ENCODE measurements around the gene RASA4. TPM values are rescaled to one million over a fixed set of nuclear protein-coding genes. Genes with fewer than 3 reads are reported as not detected.
"Not testable (repeated sequence)": the region's sequence is repeated elsewhere in the genome, so short reads cannot be mapped to it uniquely, and the experiment has no call there.

Gene RASA4
- total RNA-seq, 1 donor from 2014 or later, result 52.8 TPM

GRCh38 chr7:102542771-102543170 is 73.8 kb downstream of the RASA4 start:
- H3K4me3 Mint-ChIP-seq; intact Hi-C loops (cut with micrococcal nuclease); H3K27me3 Mint-ChIP-seq; H3K27ac Mint-ChIP-seq; H3K36me3 Mint-ChIP-seq (ENCODE audit: low read depth); H3K4me1 Mint-ChIP-seq; H3K9me3 Mint-ChIP-seq: not testable (repeated sequence)
- DNase-seq, result peak; percentile 43

DNA sequence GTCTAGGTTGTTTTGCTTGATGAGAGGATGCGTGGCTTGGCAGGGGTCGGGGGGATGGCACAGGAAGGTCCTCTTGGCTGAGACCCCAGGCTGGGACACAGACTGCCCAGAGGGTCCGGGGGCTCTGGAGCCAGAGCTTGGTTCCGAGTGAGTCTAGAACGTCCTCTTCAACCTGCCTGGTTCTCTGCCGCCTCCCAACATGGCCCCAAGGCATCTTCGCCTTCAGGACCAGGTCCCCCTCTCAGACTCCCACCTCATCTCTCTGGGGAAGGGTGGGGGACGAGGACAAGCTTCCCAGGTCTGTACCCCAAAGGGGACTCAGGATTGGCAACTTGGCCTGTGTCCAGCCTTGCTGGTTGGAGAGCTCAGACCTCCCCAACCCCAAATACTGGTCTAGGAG is 74.5 kb downstream of the RASA4 start:
- H3K27ac Mint-ChIP-seq; intact Hi-C loops (cut with micrococcal nuclease); H3K27me3 Mint-ChIP-seq; H3K36me3 Mint-ChIP-seq (ENCODE audit: low read depth); H3K9me3 Mint-ChIP-seq; H3K4me1 Mint-ChIP-seq; H3K4me3 Mint-ChIP-seq: not testable (repeated sequence)
- DNase-seq, result peak; percentile 34

- H3K27ac Mint-ChIP-seq; H3K36me3 Mint-ChIP-seq (ENCODE audit: low read depth); H3K4me3 Mint-ChIP-seq; intact Hi-C loops (cut with micrococcal nuclease); H3K9me3 Mint-ChIP-seq; H3K27me3 Mint-ChIP-seq; H3K4me1 Mint-ChIP-seq: not testable (repeated sequence)
- peak; percentile 29 for DNase-seq
Observed at GRCh38 chr7:102540604-102541003, 76.0 kb downstream of the RASA4 start.

DNA sequence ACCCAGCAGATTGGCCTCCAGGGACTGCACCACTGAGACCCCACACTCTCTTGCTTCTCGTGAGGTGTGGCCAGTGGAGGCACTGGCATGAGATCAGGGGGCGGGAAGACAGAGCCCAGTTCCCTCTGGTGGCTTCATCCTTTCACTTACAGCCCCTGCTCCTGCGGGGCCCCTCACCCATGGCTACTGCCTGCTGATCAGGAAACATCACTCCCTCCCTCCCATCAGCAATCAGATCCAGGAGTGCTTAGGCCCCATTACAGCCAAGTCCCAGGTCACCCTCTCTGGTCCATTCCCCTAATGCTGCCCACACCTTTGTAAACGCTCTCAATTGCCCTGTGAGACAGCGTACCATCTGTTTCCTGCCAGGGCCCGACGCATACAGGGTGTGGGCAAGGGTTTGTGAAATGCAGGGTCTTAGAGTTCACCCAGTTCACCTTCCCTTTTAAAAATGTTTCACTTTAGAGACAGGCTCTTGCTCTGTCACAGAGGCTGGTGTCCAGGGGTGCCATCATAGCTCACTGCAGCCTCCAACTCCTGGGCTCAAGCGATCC is 81.4 kb downstream of the RASA4 start:
- H3K27me3 Mint-ChIP-seq; H3K36me3 Mint-ChIP-seq (ENCODE audit: low read depth); H3K27ac Mint-ChIP-seq; intact Hi-C loops (cut with micrococcal nuclease); H3K9me3 Mint-ChIP-seq; H3K4me1 Mint-ChIP-seq; H3K4me3 Mint-ChIP-seq: not testable (repeated sequence)
- DNase-seq, result peak; percentile 51

DNA sequence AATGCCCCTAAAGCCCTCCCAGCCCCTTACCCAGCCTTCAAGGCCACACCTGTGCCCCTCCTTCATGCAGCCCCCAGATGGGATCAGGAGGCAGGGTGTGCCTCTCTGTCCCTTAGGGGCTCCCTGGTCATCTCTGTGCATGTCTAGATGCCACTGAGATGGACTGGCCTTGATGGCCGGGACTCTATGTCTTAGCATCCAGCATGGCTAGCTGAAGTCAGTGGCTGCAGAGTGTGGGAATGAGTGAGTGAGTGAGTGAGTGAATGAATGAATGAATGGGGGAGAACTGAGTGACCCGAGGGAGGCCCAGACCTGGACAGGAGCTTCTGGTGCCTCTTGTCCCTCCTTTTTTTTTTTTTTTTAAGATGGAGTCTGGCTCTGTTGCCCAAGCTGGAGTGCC is 84.4 kb downstream of the RASA4 start:
- H3K27ac Mint-ChIP-seq; H3K9me3 Mint-ChIP-seq; H3K4me1 Mint-ChIP-seq; H3K4me3 Mint-ChIP-seq; H3K27me3 Mint-ChIP-seq; H3K36me3 Mint-ChIP-seq (ENCODE audit: low read depth); intact Hi-C loops (cut with micrococcal nuclease): not testable (repeated sequence)
- peak; percentile 47 for DNase-seq

GRCh38 chr7:102531583-102531982 is 85.0 kb downstream of the RASA4 start:
- H3K9me3 Mint-ChIP-seq; H3K4me1 Mint-ChIP-seq; H3K4me3 Mint-ChIP-seq; intact Hi-C loops (cut with micrococcal nuclease); H3K36me3 Mint-ChIP-seq (ENCODE audit: low read depth); H3K27me3 Mint-ChIP-seq; H3K27ac Mint-ChIP-seq: not testable (repeated sequence)
- DNase-seq, result peak; percentile 36

GRCh38 chr7:102527822-102528793 is 88.4 kb downstream of the RASA4 start:
- intact Hi-C loops (cut with micrococcal nuclease); H3K27ac Mint-ChIP-seq; H3K4me1 Mint-ChIP-seq; H3K9me3 Mint-ChIP-seq; H3K4me3 Mint-ChIP-seq; H3K27me3 Mint-ChIP-seq; H3K36me3 Mint-ChIP-seq (ENCODE audit: low read depth): not testable (repeated sequence)
- DNase-seq, result peak; percentile 53

- H3K9me3 Mint-ChIP-seq; intact Hi-C loops (cut with micrococcal nuclease): not testable (repeated sequence)
Observed at GRCh38 chr7:102527182-102527581, 89.4 kb downstream of the RASA4 start.

GRCh38 chr7:102524803-102525202 is 91.8 kb downstream of the RASA4 start:
- H3K36me3 Mint-ChIP-seq (ENCODE audit: low read depth); H3K4me1 Mint-ChIP-seq; H3K9me3 Mint-ChIP-seq; H3K27me3 Mint-ChIP-seq; intact Hi-C loops (cut with micrococcal nuclease); H3K27ac Mint-ChIP-seq; H3K4me3 Mint-ChIP-seq: not testable (repeated sequence)
- DNase-seq, result peak; percentile 54

More at GRCh38 chr7:102527182-102527581, 89.4 kb downstream of the RASA4 start:
- not testable (repeated sequence) for H3K4me1 Mint-ChIP-seq; H3K27ac Mint-ChIP-seq; H3K4me3 Mint-ChIP-seq; H3K36me3 Mint-ChIP-seq (ENCODE audit: low read depth); H3K27me3 Mint-ChIP-seq
- peak; percentile 33 for DNase-seq

Other genes starting within 250 kb of the RASA4 start
- gene PRKRIP1, start 220.4 kb downstream of the RASA4 start, total RNA-seq, result 26.4 and 31.7 TPM in 2 replicates
- 45.8 and 49.8 TPM in 2 replicates for gene ORAI2, start 183.2 kb downstream of the RASA4 start, total RNA-seq
- 9.9 and 10.9 TPM in 2 replicates for gene ALKBH4, start 151.9 kb downstream of the RASA4 start, total RNA-seq
- 30.5 and 32.4 TPM in 2 replicates for gene LRWD1, start 151.8 kb downstream of the RASA4 start, total RNA-seq
- 46.8 and 50.8 TPM in 2 replicates for gene POLR2J, start 137.8 kb downstream of the RASA4 start, total RNA-seq
- 27.1 and 28.6 TPM in 2 replicates for gene RASA4B, start 99.0 kb downstream of the RASA4 start, total RNA-seq
- gene UPK3BL2, start 73.1 kb downstream of the RASA4 start, total RNA-seq, result 14.1 and 19.2 TPM in 2 replicates
- 0.19 TPM in 1 of 2 replicates, not detected in the other for gene SPDYE2, start 65.5 kb downstream of the RASA4 start, total RNA-seq
- 49.3 and 50.9 TPM in 2 replicates for gene POLR2J3, start 44.2 kb downstream of the RASA4 start, total RNA-seq
- gene UPK3BL1, start 26.0 kb upstream of the RASA4 start, total RNA-seq, result 14.4 and 23.0 TPM in 2 replicates
- gene SPDYE2B, start 33.6 kb upstream of the RASA4 start, total RNA-seq, result not detected in 2 replicates
- 17.8 and 20.2 TPM in 2 replicates for gene POLR2J2, start 54.9 kb upstream of the RASA4 start, total RNA-seq
- 7.9 and 9.3 TPM in 2 replicates for gene FAM185A, start 132.2 kb upstream of the RASA4 start, total RNA-seq

All from activated CD4-positive, alpha-beta T cell treated with anti-CD3 and anti-CD28 coated beads, Interleukin-2, amount 10 ng/mL, durations not matched to agents 24 days and 14 days (primary cell).